ENCODE data around the gene KLHL8.
A peak's percentile ranks its signal among the peaks of the same experiment; 100 is the strongest.

Gene KLHL8

GRCh38 chr4:87126056-87126455, 94.4 kb downstream of the KLHL8 start:
- H3K4me3 ChIP-seq (ENCODE audit: control insufficient read depth, low read depth, low read length): no peak overlapping the region
- TF ChIP-seq CTCF (conservative IDR thresholded peaks at IDR 0.05; ENCODE audit: control insufficient read depth, insufficient read depth, low read depth, low read length): no peak
- DNase-seq (ENCODE audit: low read depth): no peak

- no peak for DNase-seq (ENCODE audit: low read depth)
- no peak overlapping the region for H3K4me3 ChIP-seq (ENCODE audit: control insufficient read depth, low read depth, low read length)
- no peak for TF ChIP-seq CTCF (conservative IDR thresholded peaks at IDR 0.05; ENCODE audit: control insufficient read depth, insufficient read depth, low read depth, low read length)
Measured at GRCh38 chr4:87122252-87122651, 98.2 kb downstream of the KLHL8 start.

GRCh38 chr4:87121341-87122065, 98.9 kb downstream of the KLHL8 start:
- TF ChIP-seq CTCF (conservative IDR thresholded peaks at IDR 0.05; ENCODE audit: control insufficient read depth, insufficient read depth, low read depth, low read length): no peak
- no peak overlapping the region for H3K4me3 ChIP-seq (ENCODE audit: control insufficient read depth, low read depth, low read length)
- DNase-seq (ENCODE audit: low read depth): peak; percentile 61

- TF ChIP-seq CTCF (conservative IDR thresholded peaks at IDR 0.05; ENCODE audit: control insufficient read depth, insufficient read depth, low read depth, low read length): peak; percentile 13
- H3K4me3 ChIP-seq (ENCODE audit: control insufficient read depth, low read depth, low read length): no peak overlapping the region
- peak; percentile 80 for DNase-seq (ENCODE audit: low read depth)
Measured at GRCh38 chr4:87120411-87121162, 99.8 kb downstream of the KLHL8 start.

GRCh38 chr4:87120010-87120409, 100.4 kb downstream of the KLHL8 start:
- DNase-seq (ENCODE audit: low read depth): peak; percentile 23
- no peak overlapping the region for H3K4me3 ChIP-seq (ENCODE audit: control insufficient read depth, low read depth, low read length)
- TF ChIP-seq CTCF (conservative IDR thresholded peaks at IDR 0.05; ENCODE audit: control insufficient read depth, insufficient read depth, low read depth, low read length): no peak

- no peak for TF ChIP-seq CTCF (conservative IDR thresholded peaks at IDR 0.05; ENCODE audit: control insufficient read depth, insufficient read depth, low read depth, low read length)
- peak; percentile 73 for DNase-seq (ENCODE audit: low read depth)
- H3K4me3 ChIP-seq (ENCODE audit: control insufficient read depth, low read depth, low read length): no peak overlapping the region
Measured at GRCh38 chr4:87118826-87119225, 101.6 kb downstream of the KLHL8 start.
